ENCODE data around the gene HMGB1. TPM values are rescaled to one million over a fixed set of nuclear protein-coding genes. Genes with fewer than 3 reads are reported as not detected.

Gene HMGB1
- total and polyA plus RNA-seq, 2 of the 13 experiments (the other 11 are each of a cell fraction or from before 2014, with no cell fraction given): 115 to 584 TPM

- no peak overlapping the region for H2AFZ ChIP-seq (ENCODE audit: low read length)
- H3K36me3 ChIP-seq (replicated peaks in 1 of 2; ENCODE audit: control insufficient read depth in 1 of 2, insufficient read depth in 2 of 2, low read length in 2 of 2): no peaks in the 10 kb centered on the region
- H3K4me3 ChIP-seq (replicated peaks in 1 of 3; ENCODE audit: insufficient read depth in 1 of 3, low read depth in 2 of 3, low read length in 3 of 3): no peak overlapping the region
- BruUV-seq (replicated peaks): no TSS peak
- no peaks in the 10 kb centered on the region for H3K79me2 ChIP-seq (ENCODE audit: insufficient read depth, low read length)
- no peak for DNase-seq (ENCODE audit: low spot score)
- POLR2A ChIA-PET: no interaction called here
- no peak overlapping the region for H3K4me2 ChIP-seq (ENCODE audit: low read depth, low read length)
- peaks cover 4 to 48% of the 10 kb centered on the region in 2 experiments for H3K27me3 ChIP-seq (ENCODE audit: control insufficient read depth in 1 of 2, insufficient read depth in 2 of 2, low read length in 2 of 2)
- WGBS (ENCODE audit: low lambda C conversion rate): 42% methylated on average over 9 of the region's 9 CpGs
- peaks cover 12% of the 10 kb centered on the region for H3K4me1 ChIP-seq (ENCODE audit: insufficient read depth, low read length)
- ATAC-seq: peak; percentile 13; the same call in 1 of the 3 replicates
- no peaks in the 10 kb centered on the region for H4K20me1 ChIP-seq (ENCODE audit: insufficient read depth, low read length)
- intact Hi-C loops (cut with micrococcal nuclease; ENCODE audit: unreplicated experiment): no loop called here
- no peak for TF ChIP-seq MEIS2 (CRISPR knock-in tag; IDR thresholded peaks at IDR 0.05)
- TF ChIP-seq ZBTB7A (CRISPR knock-in tag; IDR thresholded peaks at IDR 0.05): no peak
- TF ChIP-seq ZNF317 (CRISPR knock-in tag; IDR thresholded peaks at IDR 0.05): no peak
- TF ChIP-seq ZNF878 (CRISPR knock-in tag; IDR thresholded peaks at IDR 0.05): no peak
- TF ChIP-seq NFE2L1 (CRISPR knock-in tag; IDR thresholded peaks at IDR 0.05; ENCODE audit: borderline replicate concordance): no peak
- TF ChIP-seq FLYWCH1 (CRISPR knock-in tag; IDR thresholded peaks at IDR 0.05): no peak
- no peak for TF ChIP-seq NCOA5 (CRISPR knock-in tag; IDR thresholded peaks at IDR 0.05)
- TF ChIP-seq MXD4 (CRISPR knock-in tag; IDR thresholded peaks at IDR 0.05): no peak
- TF ChIP-seq CAMTA2 (CRISPR knock-in tag; IDR thresholded peaks at IDR 0.05; ENCODE audit: borderline replicate concordance): no peak
- TF ChIP-seq ZNF383 (CRISPR knock-in tag; IDR thresholded peaks at IDR 0.05; ENCODE audit: borderline replicate concordance): no peak
- no peak for TF ChIP-seq DNMT3B (CRISPR knock-in tag; conservative IDR thresholded peaks at IDR 0.05)
- no peak for TF ChIP-seq ZNF672 (CRISPR knock-in tag; IDR thresholded peaks at IDR 0.05)
- H3K9me3 ChIP-seq (ENCODE audit: low read length): no peaks in the 10 kb centered on the region
- no peak overlapping the region for H3K27ac ChIP-seq (ENCODE audit: extremely low read length, insufficient read depth, low read length)
- CTCF ChIA-PET (ENCODE audit: low intra/inter-chr PET ratio, low total read pairs): no interaction called here
- no peak overlapping the region for H3K9ac ChIP-seq (ENCODE audit: insufficient read depth, low read depth, low read length)
- in situ Hi-C loops (cut with HindIII; ENCODE audit: extremely low pct_ligation_motif_present, low pct_unique_long_range_greater_than_20kb): no loop called here
- FAIRE-seq: no peak
Measured at GRCh38 chr13:30418717-30419459, 46.8 kb downstream of the HMGB1 start.

Data from HepG2 (cell line).